ENCODE data around the gene JAML. TPM values are rescaled to one million over a fixed set of nuclear protein-coding genes. Genes with fewer than 3 reads are reported as not detected.

The JAML gene
- total and polyA plus RNA-seq, 2 of the 4 experiments (the other 2 are of a cell fraction): not detected

DNA sequence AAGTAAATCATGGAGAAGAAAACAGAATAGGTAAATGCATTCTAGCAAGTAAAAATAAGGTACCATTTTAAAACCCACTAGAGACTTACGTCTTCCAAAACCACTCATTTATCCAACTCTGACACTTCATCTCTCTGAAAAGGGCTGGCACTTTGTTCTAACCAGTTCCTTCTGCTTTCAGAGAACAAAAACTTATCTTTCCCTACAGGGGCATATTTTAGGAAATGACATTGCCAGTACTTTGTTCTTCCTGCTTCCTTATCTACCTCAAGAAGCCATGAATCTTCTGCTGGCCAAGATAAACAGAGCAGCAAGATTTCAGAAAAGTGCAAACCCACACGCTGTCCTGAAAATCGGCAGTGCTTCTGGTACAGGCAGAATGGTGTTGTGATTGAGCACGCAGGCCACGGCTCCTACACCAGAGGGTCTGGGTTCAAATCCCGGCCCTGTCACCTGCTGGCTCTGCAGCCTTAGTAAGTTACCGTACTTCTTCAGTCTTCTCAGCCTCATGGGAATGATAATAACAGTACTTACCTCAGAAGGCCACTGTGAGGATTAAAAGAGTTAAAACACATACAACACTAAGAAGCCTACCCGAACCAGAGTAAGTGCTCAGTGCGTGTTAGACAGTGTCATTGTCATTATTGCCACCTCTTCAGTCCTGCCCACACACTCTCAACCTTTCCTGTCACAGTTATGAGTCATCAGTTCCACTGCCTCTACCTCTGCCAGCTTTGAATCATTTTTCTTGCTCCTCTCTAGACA, 16.4 kb upstream of the JAML start:
- no peak for DNase-seq
- Histone ChIP-seq H3K9ac (ENCODE audit: low read depth, low read length) (no peak overlapping the region), H3K9me1 (ENCODE audit: insufficient read depth, low read length) (no peaks in the 10 kb centered on the region), H2AK9ac (replicated peaks; ENCODE audit: low read depth, low read length, poor library complexity) (no peak overlapping the region), H4K91ac (ENCODE audit: insufficient read depth, low read depth, low read length) (no peak overlapping the region), H2BK5ac (ENCODE audit: low read depth, low read length, poor library complexity, severe bottlenecking) (no peak overlapping the region), H3K4me1 (ENCODE audit: control insufficient read depth, insufficient read depth, low read length) (no peaks in the 10 kb centered on the region), H4K20me1 (ENCODE audit: insufficient read depth, low read length) (no peaks in the 10 kb centered on the region), H3K4me3 (ENCODE audit: insufficient read depth, low read depth, low read length) (no peak overlapping the region), H3K23ac (ENCODE audit: low read depth, low read length) (no peak overlapping the region), H3K27ac (ENCODE audit: insufficient read depth, low read length) (no peak overlapping the region), H3K14ac (replicated peaks; ENCODE audit: low read depth, low read length) (no peak overlapping the region), H2BK15ac (ENCODE audit: low read depth, low read length) (no peak overlapping the region), H2AK5ac (ENCODE audit: low read depth, low read length) (no peak overlapping the region), H3K4ac (ENCODE audit: low read depth, low read length) (no peak overlapping the region), H3K27me3 (ENCODE audit: control insufficient read depth, insufficient read depth, low read length) (peaks cover 1% of the 10 kb centered on the region; the same call in 1 of the 2 replicates), H2BK120ac (ENCODE audit: low read depth, low read length) (no peak overlapping the region), H4K5ac (ENCODE audit: low read depth, low read length) (no peak overlapping the region), H3K36me3 (ENCODE audit: control insufficient read depth, insufficient read depth, low read length) (no peaks in the 10 kb centered on the region), H4K8ac (ENCODE audit: low read depth in 2 of 2, low read length in 2 of 2) (no peak overlapping the region), H3K18ac (ENCODE audit: low read depth, low read length) (no peak overlapping the region), H3K56ac (ENCODE audit: extremely low read depth, insufficient read depth, low read length) (no peak overlapping the region), H3K79me1 (ENCODE audit: low read depth in 1 of 2, low read length in 2 of 2) (no peaks in the 10 kb centered on the region), H3K4me2 (ENCODE audit: low read depth, low read length) (no peak overlapping the region), H2AFZ (replicated peaks; ENCODE audit: low read length, poor library complexity) (no peak overlapping the region), H3K9me3 (ENCODE audit: control insufficient read depth, insufficient read depth, low read length) (no peaks in the 10 kb centered on the region), H2BK20ac (ENCODE audit: low read depth, low read length) (no peak overlapping the region)
- no peak for ATAC-seq (ENCODE audit: low read depth)
- POLR2A ChIA-PET (ENCODE audit: unreplicated experiment): no interaction called here
- intact Hi-C loops (cut with micrococcal nuclease) (no loop called here), in situ Hi-C loops (cut with MboI; ENCODE audit: low sequenced_read_pairs) (no loop called here), dilution Hi-C loops (cut with HindIII; ENCODE audit: low sequenced_read_pairs, unreplicated experiment) (no loop called here)
- 40% methylated on average over 1 of the region's 9 CpGs; no CpG with 5 or more reads in 1 of the 2 experiments for WGBS, 2 experiments (ENCODE audit: extremely low coverage in 2 of 2, insufficient read length in 1 of 2)
- CTCF ChIA-PET: no interaction called here
- TF ChIP-seq FOS (IDR thresholded peaks at IDR 0.05; ENCODE audit: low read depth, low read length) (no peak), USF2 (IDR thresholded peaks at IDR 0.05; ENCODE audit: low read depth, low read length) (no peak), MAFK (IDR thresholded peaks at IDR 0.05; ENCODE audit: low read depth, low read length) (no peak), CEBPB (IDR thresholded peaks at IDR 0.05; ENCODE audit: low read depth, low read length) (no peak), POLR2A (IDR thresholded peaks at IDR 0.05; ENCODE audit: low read depth, low read length) (no peak), CTCF (conservative IDR thresholded peaks at IDR 0.05; ENCODE audit: low read depth, low read length) (no peak), RCOR1 (IDR thresholded peaks at IDR 0.05; ENCODE audit: insufficient replicate concordance, low read length) (no peak)
- no TSS peak for BruUV-seq (replicated peaks)
